ENCODE data around the gene FBXW5. TPM values are rescaled to one million over a fixed set of nuclear protein-coding genes. Genes with fewer than 3 reads are reported as not detected.

The FBXW5 gene
- total RNA-seq, 1 experiment from 2014 or later = 62.2 TPM

DNA sequence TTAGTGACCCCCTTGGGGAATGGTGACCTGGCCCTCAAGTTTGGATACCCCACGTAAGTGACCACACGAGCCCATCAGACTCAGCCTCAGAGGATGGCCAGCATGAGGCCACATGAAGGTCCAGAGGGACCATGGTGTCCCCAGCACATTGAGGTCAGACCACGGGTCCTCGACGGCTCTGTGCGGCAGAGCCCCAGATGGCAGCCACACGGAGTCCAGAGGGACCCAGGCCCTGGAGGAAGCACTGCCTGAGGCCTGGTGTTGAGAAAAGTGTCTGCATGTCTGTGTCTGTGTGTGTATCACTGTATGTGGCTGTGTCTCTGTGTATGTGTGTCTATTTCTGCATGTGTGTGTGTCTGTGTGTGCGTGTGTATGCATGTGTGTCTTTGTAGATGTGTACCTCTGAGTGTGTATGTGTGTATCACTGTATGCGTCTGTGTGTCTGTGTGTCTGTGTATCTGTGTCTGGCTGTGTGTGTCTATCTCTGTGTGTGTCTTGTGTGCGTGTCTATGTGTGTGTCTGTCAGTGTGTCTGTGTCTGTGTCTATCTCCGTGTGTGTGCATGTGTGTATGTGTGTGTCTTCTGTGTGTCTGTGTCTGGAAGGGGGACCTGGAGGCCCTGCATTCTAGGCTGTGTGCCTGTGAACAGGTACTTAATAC lies 39.2 kb upstream of the FBXW5 start:
- H3K36me3 Mint-ChIP-seq (ENCODE audit: insufficient read depth in 1 of 3, low read depth in 3 of 3) = peaks cover 0 to 3% (median 0%) of the 10 kb centered on the region in 3 experiments; a peak in 1 of 7 replicates

More for the DNA sequence above, 39.2 kb upstream of the FBXW5 start:
- H3T11ph ChIP-seq (ENCODE audit: low read length) = no peak overlapping the region
- peaks cover 2% of the 10 kb centered on the region for H3K23me2 ChIP-seq (ENCODE audit: insufficient read length, low read depth, low read length, poor library complexity, severe bottlenecking)
- no peaks in the 10 kb centered on the region for H3K9me3 Mint-ChIP-seq
- H3K27me3 ChIP-seq (ENCODE audit: insufficient read depth, low read length) = no peaks in the 10 kb centered on the region
- no peaks in the 10 kb centered on the region for H4K20me1 ChIP-seq (ENCODE audit: control insufficient read depth, insufficient read depth, insufficient read length)
- no peak overlapping the region for H3K23ac ChIP-seq (ENCODE audit: insufficient read length, low read depth, low read length)
- peaks cover 0 to 8% of the 10 kb centered on the region in 2 experiments; a peak in 2 of 4 replicates for H3K4me1 Mint-ChIP-seq
- H3K79me1 ChIP-seq (ENCODE audit: insufficient read depth, low read depth, low read length, poor library complexity, severe bottlenecking) = no peaks in the 10 kb centered on the region
- no peak overlapping the region for H2AFZ ChIP-seq (ENCODE audit: low read length)
- H3K4ac ChIP-seq (ENCODE audit: low read depth, low read length) = no peak overlapping the region
- H2BK20ac ChIP-seq (ENCODE audit: low read depth, low read length, poor library complexity, severe bottlenecking) = no peak overlapping the region
- H3K79me2 ChIP-seq (ENCODE audit: insufficient read depth, low read length) = no peaks in the 10 kb centered on the region
- no peak overlapping the region for H3K27ac Mint-ChIP-seq
- WGBS (ENCODE audit: extremely low coverage, insufficient read length, low lambda C conversion rate) = no CpG with 5 or more reads among the region's 11 CpGs
- H2BK12ac ChIP-seq (ENCODE audit: insufficient read length, low read depth, low read length) = no peak overlapping the region
- H3K27ac ChIP-seq (ENCODE audit: insufficient read length, low read depth, low read length) = no peak overlapping the region
- no peak overlapping the region; a peak in 1 of 5 replicates for H3K4me3 Mint-ChIP-seq
- no peaks in the 10 kb centered on the region; the same call in 1 of the 2 replicates for H3K4me1 ChIP-seq (ENCODE audit: insufficient read depth, low read length)
- H2BK120ac ChIP-seq (ENCODE audit: low read depth, low read length, poor library complexity, severe bottlenecking) = no peak overlapping the region
- no peak overlapping the region for H4K91ac ChIP-seq (ENCODE audit: insufficient read length, low read depth, low read length)
- no peak overlapping the region for H2AK5ac ChIP-seq (ENCODE audit: insufficient read length, low read length)
- H3K9ac ChIP-seq (ENCODE audit: extremely low read depth, insufficient read length, low read length) = no peak overlapping the region
- H4K8ac ChIP-seq (replicated peaks; ENCODE audit: insufficient read length, low read depth, low read length) = no peak overlapping the region
- no peaks in the 10 kb centered on the region for H3K9me3 ChIP-seq (ENCODE audit: control insufficient read depth, low read depth, low read length)
- no peak overlapping the region for H3K18ac ChIP-seq (ENCODE audit: insufficient read length, low read depth, low read length)
- no peak overlapping the region for H2BK15ac ChIP-seq (ENCODE audit: low read depth, low read length)
- H3K4me2 ChIP-seq (ENCODE audit: insufficient read depth, insufficient read length, low read length) = no peak overlapping the region
- no peak overlapping the region for H4K5ac ChIP-seq (ENCODE audit: insufficient read length, low read depth, low read length)
- no peak for DNase-seq
- H3K27me3 Mint-ChIP-seq (ENCODE audit: low read depth) = peaks cover 4% of the 10 kb centered on the region
- TF ChIP-seq, protein P1, sequence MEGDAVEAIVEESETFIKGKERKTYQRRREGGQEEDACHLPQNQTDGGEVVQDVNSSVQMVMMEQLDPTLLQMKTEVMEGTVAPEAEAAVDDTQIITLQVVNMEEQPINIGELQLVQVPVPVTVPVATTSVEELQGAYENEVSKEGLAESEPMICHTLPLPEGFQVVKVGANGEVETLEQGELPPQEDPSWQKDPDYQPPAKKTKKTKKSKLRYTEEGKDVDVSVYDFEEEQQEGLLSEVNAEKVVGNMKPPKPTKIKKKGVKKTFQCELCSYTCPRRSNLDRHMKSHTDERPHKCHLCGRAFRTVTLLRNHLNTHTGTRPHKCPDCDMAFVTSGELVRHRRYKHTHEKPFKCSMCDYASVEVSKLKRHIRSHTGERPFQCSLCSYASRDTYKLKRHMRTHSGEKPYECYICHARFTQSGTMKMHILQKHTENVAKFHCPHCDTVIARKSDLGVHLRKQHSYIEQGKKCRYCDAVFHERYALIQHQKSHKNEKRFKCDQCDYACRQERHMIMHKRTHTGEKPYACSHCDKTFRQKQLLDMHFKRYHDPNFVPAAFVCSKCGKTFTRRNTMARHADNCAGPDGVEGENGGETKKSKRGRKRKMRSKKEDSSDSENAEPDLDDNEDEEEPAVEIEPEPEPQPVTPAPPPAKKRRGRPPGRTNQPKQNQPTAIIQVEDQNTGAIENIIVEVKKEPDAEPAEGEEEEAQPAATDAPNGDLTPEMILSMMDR (conservative IDR thresholded peaks at IDR 0.05) = no peak
- H3K56ac ChIP-seq (ENCODE audit: insufficient read length, low read depth, low read length) = no peak overlapping the region
- no peak overlapping the region for H2BK5ac ChIP-seq (ENCODE audit: insufficient read length, low read length)
- no peak overlapping the region for H3K14ac ChIP-seq (ENCODE audit: insufficient read depth, low read length)
